GM18858 (cell line): ENCODE data around the gene ACACA.
"Not testable (repeated sequence)": the region's sequence is repeated elsewhere in the genome, so short reads cannot be mapped to it uniquely, and the experiment has no call there.

Experiments
- ATAC-seq: cut with Tn5 transposase; IDR thresholded peaks from one replicate; pipeline ENCODE4 v1.9.1; 2021; ENCODE audit not compliant: unreplicated experiment

Gene ACACA

DNA sequence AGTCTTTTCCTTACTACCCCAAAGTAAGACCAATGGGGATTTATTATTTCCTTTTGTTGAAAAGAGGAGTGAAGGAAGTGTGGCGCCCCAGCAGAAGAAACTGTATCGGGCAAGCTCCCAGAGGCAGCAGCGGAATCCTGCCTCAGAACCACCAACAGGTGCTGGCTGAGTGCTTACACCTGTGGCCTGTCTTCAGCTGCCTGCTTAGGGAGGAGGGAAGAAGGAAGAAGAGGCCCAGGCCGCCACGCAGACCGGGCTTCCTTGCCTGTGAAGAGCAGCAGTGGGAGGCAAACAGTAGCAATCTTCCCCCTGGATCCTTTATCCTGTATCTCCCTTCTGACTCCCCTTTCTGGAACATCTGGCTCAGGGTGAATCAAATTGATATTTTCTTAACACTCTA, 323.2 kb downstream of the ACACA start:
- no peak for ATAC-seq

DNA sequence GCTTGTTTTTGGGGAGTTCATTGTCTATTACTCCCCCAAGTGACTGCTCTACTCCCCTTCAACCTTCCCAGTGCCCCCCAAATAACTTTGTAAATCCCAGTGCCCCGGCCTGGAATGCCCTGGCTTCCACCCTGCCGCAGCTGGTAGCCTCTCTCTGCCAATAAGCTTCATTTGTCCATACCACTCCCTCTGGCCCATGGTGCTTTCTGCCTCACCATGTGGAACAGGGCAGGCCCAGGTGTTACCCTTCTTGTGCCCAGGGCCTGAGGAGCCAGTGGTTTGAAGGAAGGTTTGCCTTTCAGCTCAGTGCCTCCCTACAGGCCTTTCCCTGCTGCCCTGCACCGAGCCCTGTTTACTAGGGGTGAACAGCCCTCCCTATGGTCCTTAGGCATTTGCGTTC, 323.7 kb downstream of the ACACA start:
- ATAC-seq, result no peak

DNA sequence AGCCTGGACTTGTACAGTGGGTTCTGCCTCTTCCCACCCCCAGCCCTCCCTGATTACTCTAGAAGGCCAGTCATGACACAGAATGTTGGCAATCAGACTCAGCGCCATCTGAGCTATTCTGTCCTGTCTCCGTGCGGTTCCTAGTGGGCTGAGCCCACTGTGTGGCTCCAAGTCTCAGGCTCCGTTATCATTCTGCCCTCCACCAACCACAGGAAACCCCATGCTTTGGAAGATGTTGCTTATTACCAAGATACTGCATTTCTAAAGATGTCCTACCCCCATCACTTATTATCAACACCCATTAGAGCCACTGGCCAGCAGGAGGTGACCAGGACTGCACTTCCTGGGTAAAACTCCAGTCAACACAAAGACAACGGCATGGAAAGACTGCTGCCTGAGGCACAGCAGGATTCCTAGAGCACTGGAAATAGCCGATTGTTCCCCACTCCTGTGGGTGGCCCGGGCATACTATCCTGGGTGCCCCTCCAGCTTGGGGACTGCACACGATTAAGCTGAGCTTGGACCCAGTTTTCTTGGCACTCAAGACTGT, 324.2 kb downstream of the ACACA start:
- ATAC-seq, result no peak

DNA sequence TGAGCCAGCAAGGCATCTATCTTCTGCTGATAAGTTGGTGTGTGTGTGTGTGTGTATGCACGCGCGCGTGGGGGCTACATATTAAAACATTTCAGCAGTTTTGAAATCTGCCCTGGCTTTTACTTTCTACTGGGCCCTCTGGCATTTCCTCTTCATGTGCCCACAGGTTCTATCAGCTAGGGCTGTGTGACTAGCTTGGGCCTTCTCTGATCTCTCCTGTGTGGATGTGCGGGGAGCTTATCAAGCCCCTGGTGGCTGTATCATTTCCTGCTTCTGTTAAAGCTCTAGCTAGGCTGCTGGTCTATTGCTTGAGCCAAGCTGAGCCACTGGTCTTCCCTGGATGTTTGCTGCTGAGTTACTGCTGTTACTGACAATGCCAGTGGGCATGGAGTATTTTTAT, 325.3 kb downstream of the ACACA start:
- no peak for ATAC-seq

DNA sequence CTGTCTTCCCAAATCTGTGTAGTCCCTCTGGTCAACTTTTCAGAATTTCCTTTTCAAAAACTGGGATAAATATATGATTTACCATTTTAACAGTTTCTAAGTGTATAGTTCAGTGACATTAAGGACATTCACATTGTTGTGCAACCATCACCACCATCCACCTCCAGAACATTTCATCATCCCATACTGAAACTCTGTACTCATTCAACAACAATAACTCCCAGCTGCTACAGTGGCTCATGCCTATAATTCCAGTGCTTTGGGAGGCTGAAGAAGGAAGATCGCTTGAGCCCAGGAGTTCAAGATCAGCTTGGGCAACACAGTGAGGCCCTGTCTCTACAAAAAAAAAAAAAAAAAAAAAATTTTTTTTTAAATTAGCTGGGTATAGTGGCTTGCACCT, 326.9 kb downstream of the ACACA start:
- ATAC-seq, result no peak

DNA sequence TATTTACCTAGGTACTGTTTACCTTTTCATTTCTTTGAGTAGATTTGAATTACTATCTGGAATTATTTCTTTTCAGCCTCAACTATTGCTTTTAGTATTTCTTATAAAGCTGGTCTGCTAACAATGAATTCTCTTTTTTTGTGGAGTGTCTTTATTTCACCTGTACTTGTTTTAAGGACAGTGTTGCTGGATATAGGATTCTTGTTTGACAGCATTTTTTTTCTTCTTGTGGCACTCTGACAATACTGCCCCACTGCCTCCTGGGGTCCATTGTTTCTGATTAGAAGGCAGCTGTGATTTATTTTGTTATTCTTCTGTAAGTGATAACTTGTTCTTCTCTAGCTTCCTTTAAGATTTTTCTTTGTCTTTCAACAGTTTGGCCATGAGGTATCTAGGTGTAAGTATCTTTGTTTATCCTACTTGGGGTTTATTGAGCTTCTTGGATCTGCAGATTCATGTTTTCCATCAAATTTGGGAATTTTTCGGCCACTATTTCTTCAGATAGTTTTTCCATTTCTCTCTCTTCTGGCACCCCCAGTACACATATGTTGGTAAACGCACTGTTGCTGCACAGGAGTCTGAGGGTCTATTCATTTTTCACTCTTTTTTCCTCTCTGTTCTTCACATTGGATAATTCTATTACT, 327.4 kb downstream of the ACACA start:
- ATAC-seq, result no peak

DNA sequence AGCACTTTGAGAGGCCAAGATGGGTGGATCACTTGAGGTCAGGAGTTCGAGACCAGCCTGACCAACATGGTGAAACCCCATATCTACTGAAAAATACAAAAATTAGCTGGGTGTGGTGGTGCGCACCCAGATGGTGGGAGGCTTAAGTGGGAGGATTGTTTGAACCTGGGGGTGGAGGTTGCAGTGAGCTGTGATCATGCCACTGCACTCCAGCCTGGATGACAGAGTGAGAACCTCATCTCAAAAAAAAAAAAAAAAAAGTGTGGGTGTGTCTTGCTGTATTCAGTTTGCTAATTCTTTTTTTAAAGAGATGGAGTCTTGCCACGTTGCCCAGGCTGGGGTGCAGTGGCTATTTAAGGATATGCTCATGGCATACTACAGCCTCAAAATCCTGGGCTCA, 333.2 kb downstream of the ACACA start:
- ATAC-seq, result not testable (repeated sequence)

DNA sequence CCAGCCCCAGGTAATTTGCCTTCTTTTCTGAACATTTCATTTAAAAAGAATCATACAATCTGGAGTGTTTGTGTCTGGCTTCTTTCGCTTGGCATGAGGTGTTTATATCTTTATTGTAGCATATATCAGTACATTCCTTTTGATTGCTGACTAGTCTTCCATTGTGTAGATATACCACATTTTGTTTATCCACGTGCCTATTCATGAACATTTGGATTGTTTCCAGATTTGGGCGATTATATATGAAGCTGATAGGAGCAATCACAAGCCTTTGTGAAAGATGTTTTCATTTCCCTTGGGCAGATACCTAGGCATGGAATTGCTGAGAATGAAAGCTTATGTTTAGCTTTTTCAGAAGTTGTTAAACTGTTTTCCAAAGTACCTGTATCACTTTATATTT, 337.5 kb downstream of the ACACA start:
- no peak for ATAC-seq

DNA sequence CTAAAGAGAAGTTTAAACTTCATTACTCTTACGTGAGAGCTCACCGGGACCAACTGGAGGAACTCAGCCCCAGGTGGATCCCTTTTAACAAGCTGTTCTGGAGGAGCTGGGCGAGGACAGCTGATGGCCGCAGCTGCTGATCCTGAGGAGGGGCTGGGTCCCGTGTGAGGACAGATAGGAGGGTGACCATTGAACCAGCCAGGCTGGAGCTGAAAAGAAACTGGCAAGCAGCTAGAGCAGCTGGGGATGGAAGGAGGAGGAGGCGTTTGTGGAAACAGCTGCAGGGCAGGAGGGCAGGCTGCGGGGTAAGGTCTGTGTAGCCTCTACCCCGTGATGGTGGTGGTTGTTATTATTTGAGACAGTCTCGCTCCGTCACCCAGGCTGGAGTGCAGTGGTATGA, 338.4 kb downstream of the ACACA start:
- no peak for ATAC-seq

DNA sequence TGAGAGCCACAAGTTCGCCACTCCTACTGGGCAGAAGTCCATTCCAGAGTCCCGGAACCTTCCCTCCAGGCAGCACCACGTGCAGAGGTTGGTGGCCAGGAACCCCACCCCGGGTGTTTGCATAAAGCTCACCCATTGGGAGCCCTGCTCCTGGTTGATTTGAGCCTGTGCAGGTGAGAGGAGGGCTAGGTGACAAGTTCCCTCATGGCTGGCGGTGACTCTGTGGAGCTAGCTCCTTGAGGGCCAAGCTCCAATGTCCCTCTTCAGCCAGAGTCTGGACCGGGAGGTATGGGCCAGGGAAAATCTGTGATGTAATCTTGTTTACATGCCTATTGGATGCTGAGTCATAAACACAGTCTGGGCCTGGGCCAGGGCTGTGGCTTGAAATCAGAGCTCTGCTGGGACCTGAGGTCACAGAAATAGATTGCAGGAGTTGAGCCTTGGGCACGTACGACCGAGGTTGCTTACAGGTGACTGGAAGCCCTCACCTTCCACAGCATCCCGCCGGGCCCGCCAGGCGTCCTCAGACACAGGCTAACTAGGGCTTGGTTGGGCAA, 339.0 kb downstream of the ACACA start:
- ATAC-seq, result no peak

DNA sequence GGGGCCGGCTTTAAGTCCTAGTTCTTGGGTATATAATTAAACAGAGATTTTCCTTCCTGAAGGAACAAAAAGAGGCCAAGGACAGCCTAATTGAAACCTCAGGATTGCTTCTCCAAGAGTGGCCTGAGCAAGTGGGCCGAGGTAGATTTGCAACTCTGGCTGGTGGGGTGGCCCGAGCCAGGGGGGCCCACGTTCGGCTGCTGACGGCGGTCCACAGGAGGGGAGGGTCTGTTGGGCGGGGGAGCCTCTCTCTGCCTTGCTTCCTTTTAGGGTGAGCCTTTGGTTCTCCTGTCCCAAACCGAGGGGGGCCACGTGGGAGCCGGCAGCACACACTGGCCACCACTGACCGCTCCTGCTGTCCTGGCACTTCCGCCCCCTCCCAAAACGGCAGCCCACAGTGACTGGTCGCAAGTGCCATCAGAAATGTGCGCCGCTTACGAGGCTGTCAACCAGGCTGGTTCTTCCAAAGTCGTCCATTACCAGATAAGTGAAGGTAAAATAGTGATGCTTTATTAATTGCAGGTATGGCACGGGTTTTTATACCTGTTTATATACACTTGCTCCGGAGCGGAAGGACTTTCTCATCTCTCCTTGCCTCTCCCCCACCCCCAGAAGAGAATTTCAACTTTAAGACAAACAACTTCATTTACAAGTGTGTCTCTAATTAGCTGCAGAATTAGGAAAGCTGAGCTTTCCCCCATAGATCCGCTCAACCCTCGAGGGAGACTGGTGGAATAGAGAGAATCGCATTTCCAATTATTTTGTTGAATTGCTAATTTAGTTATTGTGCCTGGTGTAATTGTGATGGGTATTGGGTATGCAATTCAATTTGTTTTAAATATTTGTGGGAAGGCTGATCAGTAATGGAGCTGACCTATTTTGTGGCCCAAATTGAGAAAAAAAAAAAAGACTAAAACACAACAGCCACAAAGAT, 340.0 kb downstream of the ACACA start:
- no peak for ATAC-seq

DNA sequence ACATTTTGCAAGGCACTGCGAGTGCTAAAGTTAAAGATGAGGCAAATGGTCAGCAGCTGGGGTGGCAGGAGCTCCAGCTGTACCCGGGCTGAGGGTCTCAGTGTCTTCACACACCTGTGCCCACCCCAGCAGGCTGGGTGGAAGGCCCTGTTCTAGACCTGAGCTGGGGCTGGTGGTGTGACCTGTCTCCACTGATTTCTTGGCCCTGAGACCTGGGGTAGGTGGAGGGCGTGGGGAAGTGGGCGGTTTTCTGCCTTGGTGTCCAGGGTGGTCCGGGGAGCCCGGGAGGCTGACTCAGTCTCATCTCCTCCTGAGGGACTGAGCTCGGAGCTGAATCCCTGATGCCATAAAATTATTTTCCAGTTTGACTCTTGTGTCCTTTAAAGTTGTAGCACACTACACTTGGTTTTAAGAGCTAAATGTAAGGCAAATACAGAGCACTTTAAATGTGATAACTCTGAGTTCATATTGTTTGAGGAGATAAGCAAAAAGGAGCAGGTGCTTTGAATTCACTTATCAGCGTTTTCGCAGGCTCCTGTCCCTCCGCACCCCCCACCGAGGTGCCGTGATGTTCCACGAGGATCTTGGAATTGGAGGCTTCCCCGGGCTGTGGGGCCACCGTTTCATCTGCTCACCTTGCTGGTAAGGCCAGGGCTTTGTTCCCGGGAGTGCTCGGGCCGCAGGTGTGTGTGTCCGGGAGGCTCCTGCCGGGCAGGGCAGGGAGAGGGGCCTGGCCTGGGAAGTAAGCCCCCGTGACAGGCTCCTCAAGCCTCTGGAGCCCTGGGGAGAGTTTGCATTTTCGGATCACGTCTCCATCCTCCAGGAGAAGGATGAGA, 340.9 kb downstream of the ACACA start:
- ATAC-seq, result no peak

DNA sequence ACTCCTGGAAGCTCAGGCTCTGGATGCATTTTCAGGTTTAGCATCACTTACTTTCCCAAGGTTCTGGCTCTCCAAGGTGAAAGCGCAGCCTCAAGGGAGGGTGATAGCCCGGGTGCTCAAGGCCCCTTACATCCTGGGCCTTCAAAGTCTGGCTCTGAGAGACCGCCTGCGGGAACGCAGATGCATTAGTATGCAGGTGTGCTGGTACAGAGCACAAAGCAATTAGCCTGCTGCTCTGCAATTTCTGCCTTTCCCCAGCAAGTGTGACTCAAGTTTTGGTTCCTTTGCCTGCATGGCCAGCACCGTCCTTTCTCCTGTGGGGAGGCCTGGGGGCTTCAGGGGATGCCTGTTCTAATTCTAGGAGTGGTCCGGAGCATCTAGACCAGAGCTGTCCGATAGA, 341.7 kb downstream of the ACACA start:
- ATAC-seq, result no peak

DNA sequence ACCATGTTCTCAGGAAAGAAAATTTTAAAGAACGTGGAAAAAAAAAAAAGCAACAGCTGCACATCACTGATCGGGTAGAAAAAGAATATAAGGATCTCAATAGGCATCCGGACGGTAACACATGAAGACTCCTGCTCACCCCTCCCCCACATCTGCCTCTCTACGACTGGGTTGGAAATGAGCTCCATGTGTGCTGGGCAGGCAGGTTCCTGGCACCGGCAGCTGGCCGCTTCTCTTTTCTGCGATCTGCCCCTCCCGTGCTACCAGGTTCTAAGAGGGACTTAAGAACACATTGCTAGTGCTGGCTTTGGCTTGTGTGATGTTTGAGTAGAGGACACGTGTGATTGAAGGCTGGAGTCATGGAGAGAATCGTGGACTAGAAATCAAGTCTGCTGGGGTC, 342.4 kb downstream of the ACACA start:
- ATAC-seq, result no peak

DNA sequence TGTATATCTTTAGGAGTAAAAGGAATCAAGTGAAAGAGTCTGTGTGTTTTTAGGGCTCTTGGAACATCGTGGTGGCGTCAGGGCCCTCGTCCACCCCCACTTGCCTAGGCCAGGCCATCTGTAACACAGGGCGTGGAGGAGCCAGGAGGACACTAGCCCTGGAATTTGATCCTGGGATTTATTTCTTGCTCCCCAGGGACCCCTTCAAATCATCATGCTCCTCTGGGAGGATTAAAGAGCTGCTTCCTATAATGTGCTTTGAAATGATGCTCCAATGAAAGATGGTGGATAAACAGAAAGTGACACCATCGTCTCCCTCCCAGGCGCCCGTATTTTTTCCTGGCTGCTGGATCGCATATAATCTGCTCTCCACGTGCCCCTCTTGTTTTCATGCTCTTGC, 344.6 kb downstream of the ACACA start:
- no peak for ATAC-seq

DNA sequence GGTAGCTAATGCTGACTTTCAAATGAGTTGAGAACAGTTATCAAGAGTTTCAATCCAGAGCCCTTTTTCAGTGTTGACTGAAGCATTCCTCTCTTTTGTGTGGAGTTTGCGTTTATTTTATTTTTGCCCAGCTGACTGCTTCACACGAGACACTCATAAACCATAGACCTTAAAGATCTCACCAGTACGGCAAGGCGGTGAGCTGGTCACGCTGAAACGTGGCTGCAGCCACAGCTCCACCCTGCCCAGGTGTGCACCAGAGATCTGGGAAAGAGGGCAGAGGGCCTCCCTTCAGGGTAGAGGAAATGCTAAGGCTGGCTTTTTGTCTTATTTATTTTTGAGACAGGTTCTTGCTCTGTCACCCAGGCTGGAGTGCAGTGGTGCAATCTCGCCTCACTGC, 345.7 kb downstream of the ACACA start:
- ATAC-seq, result no peak

DNA sequence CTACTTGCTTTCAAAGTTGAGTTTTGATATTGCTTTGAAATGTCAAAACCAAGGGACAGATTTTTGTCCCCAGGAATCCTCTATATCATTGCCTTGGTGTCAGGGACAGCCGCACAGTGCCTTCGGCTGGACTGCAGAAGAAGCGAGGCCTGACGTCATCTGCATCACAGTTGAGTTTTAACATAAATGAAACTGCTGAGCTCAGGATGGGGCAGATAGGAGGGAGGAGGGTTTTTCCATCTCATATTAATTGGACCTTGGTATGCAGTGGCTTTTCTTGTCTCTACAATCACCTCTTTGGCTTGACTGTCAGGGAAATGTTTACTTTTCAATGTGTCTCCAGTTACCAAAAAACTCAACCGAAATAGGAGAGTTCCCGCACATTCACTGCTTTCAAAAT, 346.5 kb downstream of the ACACA start:
- no peak for ATAC-seq

DNA sequence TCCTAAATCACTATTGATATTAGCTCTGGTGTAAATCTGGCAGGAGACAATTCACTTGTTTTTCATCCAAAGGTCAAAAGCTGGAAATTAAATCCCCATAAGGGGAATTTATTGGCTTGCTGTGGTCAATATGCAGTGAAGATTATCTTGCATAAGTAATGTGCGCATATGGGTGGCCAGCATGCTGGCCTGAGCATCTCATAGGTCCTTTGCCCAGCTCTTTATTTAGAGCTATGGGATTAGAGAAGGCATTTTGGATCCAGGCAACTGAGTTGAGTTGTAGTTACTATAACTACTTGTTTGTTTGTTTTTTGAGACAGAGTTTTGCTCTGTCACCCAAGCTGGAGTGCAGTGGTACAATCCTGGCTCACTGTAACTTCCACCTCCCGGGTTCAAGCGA, 347.1 kb downstream of the ACACA start:
- no peak for ATAC-seq

DNA sequence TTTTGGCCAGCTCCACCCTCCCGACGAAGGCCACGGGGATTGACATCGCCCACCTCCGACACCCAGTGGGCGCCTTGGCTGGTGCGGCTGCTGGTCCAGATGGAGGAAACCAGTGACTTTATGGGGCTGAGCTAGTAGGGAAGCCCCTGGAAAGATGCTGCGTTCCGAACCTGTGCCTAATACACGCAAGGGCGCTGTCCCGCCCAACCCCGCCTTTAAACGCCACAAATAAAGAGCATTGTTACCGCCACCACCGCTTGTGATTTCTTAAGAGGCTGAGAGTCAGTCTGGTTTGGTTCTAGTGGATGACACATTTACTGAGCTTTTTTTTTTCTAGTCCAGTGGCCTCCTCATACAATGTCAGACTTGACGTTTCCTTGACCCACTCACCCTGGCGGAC, 350.0 kb downstream of the ACACA start:
- ATAC-seq, result no peak

DNA sequence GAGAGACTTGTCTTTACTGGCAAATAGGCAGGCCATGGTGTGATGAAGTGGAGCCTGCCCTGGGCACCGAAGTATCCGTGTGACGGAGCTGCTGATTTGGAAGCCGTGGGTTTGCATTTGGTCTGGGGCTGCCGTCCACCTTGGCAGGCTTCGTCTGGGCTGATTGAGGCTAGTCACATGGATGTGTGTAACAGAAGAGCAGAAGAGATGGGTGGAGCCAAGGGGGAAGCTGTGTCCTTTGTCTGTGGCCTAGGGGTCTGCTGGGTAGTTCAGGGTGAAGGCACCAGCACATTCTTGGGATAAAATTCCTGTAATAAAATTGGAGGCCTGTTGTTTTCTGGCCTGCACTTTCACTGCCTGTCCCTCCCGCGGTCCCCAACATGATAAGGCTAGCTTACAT, 351.7 kb downstream of the ACACA start:
- no peak for ATAC-seq

DNA sequence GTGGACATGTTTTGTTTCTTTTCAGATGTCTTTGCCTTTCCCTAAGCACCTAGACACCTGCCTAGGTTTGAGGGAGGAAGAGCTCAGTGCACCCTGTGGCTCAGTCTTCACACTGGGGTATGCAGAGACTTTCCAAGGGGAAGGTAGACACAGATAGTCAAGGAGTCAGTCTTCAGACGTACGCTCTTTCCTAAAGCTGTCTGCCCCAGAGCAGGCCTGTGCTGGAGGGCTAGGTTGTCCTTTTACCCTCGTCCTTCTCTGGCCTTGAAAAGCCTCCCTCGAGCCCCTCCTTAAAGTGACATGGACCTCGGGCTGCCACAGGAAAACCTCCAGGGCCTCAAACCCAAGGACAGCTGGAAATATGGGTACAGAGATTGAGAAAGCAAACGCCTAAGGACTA, 354.2 kb downstream of the ACACA start:
- ATAC-seq, result no peak
